SK-N-SH (cell line): ENCODE results near the gene RAD52.

Experiments used
- EP300 ChIP-seq, 2 experiments: IDR thresholded peaks; 2 replicates each; pipeline versions ENCODE4 v1.4.0 to v1.6.1; 2012; ENCODE audit warnings: borderline replicate concordance in 1 of 2, low read depth in 1 of 2, low read length in 1 of 2
- EZH2phosphoT487 ChIP-seq: fragments of 200-600 bp; sonication (generic); IDR thresholded peaks from 2 replicates; pipeline ENCODE4 v1.6.1; 2017; ENCODE audit warnings: low read depth, mixed run types, mild to moderate bottlenecking, antibody characterized with exemption, moderate library complexity, borderline replicate concordance
- MXI1 ChIP-seq: IDR thresholded peaks from 2 replicates; pipeline ENCODE4 v1.6.1; 2012; ENCODE audit warnings: mild to moderate bottlenecking, low read depth, low read length, improper control_type of control experiment
- POLR2AphosphoS5 ChIP-seq: IDR thresholded peaks from 2 replicates; pipeline ENCODE4 v1.6.1; 2012; ENCODE audit warnings: low read depth, low read length
- RXRA ChIP-seq: IDR thresholded peaks from 2 replicates; pipeline ENCODE4 v1.4.0; 2012; ENCODE audit warnings: low read depth, mild to moderate bottlenecking, borderline replicate concordance
- TF ChIP-seq, protein P1 (sequence below): IDR thresholded peaks from 2 replicates; pipeline ENCODE4 v1.4.0; 2012; ENCODE audit warnings: low read depth, borderline replicate concordance
- TF ChIP-seq, protein P2 (sequence below): fragments of 150-350 bp; IDR thresholded peaks from 2 replicates; pipeline ENCODE4 v1.6.1; 2016; ENCODE audit warnings: mild to moderate bottlenecking, low read depth, low read length
- TF ChIP-seq, protein P3 (sequence below): fragments of 200-600 bp; sonication (generic); IDR thresholded peaks from 2 replicates; pipeline ENCODE4 v1.6.1; 2017; ENCODE audit warnings: antibody characterized with exemption, mild to moderate bottlenecking, moderate library complexity

DNA sequence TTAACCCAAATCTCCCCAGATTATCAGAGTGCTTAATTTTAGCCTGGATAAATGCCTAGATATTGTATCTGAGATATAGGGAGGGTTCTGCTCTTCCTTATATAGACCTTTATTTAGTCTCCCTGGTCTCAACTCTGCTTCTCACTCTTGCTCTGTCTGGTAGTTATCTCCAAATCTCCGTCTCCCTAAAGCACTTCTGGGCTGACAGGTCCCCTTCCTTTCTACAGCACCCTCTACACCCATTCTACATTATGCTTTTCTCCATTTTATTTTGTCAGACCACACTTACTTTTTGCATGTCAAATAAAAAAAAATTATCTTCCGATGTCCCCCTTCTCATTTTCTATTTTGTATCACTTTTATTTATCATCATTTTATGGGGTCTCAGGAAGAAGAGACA lies 39.6 kb upstream of the RAD52 start:
- TF ChIP-seq POLR2AphosphoS5 (no peak), MXI1 (no peak), EP300 (IDR thresholded peaks at IDR 0.05; ENCODE audit: borderline replicate concordance in 1 of 2, low read depth in 1 of 2, low read length in 1 of 2) (no peak), RXRA (no peak), EZH2phosphoT487 (no peak)
- TF ChIP-seq, protein P1, sequence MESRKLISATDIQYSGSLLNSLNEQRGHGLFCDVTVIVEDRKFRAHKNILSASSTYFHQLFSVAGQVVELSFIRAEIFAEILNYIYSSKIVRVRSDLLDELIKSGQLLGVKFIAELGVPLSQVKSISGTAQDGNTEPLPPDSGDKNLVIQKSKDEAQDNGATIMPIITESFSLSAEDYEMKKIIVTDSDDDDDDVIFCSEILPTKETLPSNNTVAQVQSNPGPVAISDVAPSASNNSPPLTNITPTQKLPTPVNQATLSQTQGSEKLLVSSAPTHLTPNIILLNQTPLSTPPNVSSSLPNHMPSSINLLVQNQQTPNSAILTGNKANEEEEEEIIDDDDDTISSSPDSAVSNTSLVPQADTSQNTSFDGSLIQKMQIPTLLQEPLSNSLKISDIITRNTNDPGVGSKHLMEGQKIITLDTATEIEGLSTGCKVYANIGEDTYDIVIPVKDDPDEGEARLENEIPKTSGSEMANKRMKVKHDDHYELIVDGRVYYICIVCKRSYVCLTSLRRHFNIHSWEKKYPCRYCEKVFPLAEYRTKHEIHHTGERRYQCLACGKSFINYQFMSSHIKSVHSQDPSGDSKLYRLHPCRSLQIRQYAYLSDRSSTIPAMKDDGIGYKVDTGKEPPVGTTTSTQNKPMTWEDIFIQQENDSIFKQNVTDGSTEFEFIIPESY: no peak
- TF ChIP-seq, protein P2, sequence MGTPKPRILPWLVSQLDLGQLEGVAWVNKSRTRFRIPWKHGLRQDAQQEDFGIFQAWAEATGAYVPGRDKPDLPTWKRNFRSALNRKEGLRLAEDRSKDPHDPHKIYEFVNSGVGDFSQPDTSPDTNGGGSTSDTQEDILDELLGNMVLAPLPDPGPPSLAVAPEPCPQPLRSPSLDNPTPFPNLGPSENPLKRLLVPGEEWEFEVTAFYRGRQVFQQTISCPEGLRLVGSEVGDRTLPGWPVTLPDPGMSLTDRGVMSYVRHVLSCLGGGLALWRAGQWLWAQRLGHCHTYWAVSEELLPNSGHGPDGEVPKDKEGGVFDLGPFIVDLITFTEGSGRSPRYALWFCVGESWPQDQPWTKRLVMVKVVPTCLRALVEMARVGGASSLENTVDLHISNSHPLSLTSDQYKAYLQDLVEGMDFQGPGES: no peak
- TF ChIP-seq, protein P3, sequence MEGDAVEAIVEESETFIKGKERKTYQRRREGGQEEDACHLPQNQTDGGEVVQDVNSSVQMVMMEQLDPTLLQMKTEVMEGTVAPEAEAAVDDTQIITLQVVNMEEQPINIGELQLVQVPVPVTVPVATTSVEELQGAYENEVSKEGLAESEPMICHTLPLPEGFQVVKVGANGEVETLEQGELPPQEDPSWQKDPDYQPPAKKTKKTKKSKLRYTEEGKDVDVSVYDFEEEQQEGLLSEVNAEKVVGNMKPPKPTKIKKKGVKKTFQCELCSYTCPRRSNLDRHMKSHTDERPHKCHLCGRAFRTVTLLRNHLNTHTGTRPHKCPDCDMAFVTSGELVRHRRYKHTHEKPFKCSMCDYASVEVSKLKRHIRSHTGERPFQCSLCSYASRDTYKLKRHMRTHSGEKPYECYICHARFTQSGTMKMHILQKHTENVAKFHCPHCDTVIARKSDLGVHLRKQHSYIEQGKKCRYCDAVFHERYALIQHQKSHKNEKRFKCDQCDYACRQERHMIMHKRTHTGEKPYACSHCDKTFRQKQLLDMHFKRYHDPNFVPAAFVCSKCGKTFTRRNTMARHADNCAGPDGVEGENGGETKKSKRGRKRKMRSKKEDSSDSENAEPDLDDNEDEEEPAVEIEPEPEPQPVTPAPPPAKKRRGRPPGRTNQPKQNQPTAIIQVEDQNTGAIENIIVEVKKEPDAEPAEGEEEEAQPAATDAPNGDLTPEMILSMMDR: no peak
